RPMI7951 (cell line): ENCODE data around the gene R3HCC1L. TPM values are rescaled to one million over a fixed set of nuclear protein-coding genes. Genes with fewer than 3 reads are reported as not detected.
A peak's percentile ranks its signal among the peaks of the same experiment; 100 is the strongest.
"Not testable (repeated sequence)": the region's sequence is repeated elsewhere in the genome, so short reads cannot be mapped to it uniquely, and the experiment has no call there.

Experiments
- DNase-seq: peaks from one replicate; pipeline ENCODE4 v3.0.0-alpha.2; 2012; ENCODE audit warnings: low read depth
- total RNA-seq: library from RNA; depleted of rRNA; stranded (reverse); fragments of >200 nt; shearing (Covaris generic); gene quantifications from 2 replicates; pipeline ENCODE4 v1.2.3, GENCODE V29; 2014

The R3HCC1L gene
- total RNA-seq, 1 experiment from 2014 or later = 12.5 TPM

DNA sequence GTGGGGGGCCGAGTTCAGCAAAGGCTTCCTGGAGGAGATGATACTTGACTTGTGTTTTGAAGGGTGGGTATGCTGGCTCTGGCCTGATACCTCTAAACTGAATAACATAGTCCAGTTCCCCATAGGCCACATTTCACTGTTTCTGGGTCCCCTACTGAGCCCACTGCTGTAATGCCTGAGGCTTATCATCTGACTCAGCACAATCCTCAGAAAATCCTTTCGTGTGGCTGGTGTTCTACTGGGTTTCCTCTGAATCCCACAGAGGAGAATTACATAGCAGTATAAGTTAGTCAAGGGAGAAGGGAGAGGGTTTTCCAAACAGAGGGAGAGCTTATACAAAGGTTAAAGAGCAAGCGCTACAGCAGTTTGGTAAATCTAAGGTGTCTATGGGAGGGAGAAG lies 2.8 kb upstream of the R3HCC1L start:
- peak; percentile 14 for DNase-seq

DNA sequence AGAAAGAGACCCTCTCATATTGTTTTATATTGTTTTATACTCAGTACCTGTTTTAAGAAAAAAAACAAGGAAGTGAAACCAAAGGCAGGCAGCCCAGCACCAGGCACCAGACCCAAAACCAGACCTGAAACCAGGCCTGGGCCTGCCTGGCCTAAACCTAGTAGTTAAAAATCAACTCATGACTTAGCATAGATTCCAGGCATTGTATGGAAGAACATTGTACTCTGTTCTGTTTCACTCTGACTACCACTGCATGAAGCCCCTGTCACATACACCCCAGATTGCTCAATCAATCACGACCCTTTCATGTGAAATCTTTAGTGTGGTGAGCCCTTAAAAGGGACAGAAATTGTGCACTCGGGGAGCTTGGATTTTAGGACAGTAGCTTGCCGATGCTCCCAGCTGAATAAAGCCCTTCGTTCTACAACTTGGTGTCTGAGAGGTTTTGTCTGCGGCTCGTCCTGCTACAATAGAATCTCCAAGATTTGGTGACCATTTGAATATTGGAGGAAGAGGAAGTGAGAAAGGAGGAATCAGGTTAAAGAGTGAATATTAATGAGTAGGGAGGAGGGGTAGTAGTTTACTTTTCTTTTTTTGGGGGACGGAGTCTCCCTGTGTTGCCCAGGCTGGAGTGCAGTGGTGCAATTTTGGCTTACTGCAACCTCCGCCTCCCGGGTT lies 1.2 kb upstream of the R3HCC1L start:
- DNase-seq = not testable (repeated sequence)

DNA sequence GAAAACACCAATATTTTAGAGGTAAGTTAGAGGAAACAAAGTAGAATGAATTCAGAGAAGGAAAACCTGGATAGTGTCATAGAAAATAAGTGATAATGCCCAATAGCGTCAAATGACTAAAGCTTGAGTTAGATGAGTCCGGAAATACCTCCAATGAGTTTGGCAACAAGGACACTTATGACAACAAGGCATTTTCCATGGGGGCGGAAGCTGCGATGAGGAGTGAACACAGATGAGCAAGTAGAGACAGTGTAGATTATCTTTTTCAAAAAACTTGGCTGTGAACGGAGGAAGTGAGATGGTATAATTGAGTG lies 383 bp upstream of the R3HCC1L start:
- peak; percentile 56 for DNase-seq

DNA sequence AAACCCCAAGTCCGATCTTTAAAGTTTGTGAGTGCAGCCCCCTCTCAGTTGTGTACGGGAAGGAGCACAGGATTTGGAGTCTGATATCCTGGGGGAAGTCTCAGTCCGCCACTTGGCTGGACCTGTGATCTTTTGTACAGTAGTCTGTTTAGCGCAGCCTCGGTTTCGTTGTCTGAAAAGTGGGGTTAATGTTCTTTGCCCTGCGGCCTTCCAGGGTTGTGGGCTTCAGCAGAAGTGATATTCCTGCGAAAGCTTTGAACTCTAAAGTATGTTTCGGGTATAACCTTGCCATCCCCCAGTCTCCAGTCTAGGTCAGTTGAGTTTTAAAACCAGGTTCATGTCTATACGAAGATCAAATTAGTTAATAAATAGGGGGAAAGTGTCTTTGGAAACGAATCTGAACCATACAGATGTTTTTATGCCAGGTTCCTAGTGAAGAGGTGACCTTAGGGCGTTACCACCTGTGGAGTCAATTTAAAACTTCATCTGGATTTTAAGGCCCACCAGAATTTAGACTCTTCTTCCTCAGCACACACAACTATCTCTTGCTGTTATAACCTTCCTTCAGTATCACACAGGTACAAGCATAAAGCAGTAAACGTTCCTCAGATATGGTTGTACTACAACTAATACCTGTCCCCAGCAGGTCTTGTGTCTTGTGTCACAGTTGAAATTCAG lies 904 bp downstream of the R3HCC1L start:
- no peak for DNase-seq

DNA sequence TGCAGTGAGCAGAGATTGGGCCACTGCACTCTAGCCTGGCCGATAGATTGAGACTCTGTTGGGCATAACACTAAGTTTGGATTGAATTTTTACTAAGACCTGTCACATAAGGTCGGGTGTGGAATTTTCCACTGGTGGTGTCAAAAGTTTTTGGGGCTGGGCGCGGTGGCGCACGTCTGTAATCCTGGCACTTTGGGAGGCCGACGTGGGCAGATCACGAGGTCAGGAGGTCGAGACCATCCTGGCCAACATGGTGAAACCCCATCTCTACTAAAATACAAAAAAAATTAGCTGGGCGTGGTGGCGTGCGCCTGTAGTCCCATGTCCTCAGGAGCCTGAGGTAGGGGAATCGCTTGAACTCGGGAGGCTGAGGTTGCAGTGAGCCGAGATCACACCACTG lies 2.3 kb downstream of the R3HCC1L start:
- not testable (repeated sequence) for DNase-seq

DNA sequence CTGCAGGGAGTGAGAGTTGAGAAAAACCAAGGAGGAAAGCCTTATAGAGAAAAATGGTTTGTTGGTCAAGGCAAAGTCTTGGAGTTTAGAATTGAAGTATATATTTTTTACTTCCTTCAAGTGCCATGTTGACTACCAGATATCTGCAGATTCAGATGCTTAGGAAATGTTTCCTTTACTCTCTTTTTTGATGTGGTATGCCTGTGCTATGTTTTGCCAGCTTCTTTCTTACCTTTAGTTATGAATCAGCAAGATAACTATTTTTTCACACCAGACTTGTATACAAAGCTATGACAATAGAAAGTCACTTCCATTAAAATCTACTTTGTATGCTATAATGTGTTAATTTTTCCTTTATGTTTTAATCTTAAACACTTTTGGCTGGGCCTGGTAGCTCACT lies 3.6 kb downstream of the R3HCC1L start:
- no peak for DNase-seq

DNA sequence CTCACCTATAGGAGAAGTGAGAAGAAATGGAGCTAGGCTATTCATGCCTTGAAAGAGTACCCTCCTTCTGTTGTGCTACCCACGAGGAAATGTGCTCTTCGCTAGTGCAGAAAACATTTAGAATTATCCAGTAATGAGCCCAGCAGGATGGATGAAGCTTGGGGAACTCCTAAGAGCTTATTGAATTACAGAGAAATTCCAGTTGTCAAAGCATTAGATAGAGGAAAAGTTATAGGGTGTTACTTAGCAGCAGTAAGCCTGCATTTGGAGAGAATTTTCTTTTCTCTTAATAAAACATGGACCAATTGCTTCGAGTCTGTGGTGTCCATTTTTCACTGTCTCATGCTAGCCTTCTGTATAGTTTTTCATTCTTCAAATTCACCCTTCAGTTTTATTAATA lies 5.0 kb downstream of the R3HCC1L start:
- DNase-seq = no peak

DNA sequence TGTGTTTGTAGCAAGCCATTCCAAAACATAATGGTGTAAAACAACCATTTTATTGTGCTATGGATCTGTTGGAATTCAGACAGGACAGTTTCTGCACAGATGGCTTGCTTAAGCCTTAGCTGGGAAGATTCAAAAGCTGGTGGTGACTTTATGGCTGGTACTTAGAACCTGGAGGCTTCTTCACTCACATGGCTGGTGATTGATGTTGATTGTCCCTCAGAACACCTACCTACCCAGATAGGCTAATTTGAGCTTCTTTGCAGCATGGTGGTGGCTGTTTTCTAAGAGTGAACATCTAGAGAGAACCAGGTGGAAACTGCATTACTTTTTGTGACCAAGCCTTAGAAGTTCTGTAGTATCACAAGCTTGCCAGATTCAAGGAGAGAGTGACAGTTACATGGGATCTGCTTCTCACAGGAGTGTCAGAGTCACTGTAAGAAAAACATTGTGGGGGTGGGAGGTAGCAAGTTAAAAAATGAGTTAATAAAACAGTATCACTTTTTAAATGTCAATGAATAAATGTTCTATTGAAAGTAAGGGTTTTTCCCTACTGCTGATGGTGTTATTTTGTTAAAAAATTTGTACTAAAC lies 7.1 kb downstream of the R3HCC1L start:
- no peak for DNase-seq

DNA sequence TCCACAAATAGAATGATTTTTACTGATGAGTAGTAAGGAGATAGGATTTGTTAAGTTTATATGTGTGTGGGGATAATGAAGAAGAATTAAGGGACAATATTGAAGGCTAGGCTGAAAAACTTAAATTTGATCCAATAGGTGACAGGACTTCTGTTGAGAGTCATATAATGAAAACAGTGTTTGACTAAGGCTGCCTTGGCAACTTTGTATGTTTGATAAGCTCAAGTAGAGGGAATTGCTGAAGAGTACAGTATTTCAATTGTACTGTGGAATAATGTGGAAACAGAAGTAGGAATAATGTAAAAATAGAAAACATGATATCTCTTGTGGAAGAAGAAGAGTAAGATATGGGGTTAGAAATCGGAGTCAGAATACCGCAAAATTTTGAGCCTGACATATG lies 10.5 kb downstream of the R3HCC1L start:
- DNase-seq = no peak

DNA sequence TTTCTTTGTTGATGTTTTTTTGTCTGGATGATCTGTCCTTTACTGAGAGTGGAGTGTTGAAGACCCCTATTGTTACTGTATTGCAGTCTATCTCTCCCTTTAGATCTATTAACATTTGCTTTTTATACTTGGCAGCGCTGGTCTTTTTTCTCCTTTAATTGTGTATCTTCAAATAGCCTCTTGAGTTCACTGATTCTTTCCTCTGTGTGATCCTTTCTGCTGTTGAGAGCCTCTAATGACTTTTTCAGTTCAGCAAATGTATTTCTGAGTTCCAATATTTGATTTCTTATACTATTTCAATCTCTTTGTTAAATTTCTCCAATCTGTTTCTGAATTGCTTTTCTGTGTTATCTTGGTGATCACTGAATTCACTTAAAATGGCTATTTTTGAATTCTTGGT lies 15.4 kb downstream of the R3HCC1L start:
- DNase-seq = no peak

DNA sequence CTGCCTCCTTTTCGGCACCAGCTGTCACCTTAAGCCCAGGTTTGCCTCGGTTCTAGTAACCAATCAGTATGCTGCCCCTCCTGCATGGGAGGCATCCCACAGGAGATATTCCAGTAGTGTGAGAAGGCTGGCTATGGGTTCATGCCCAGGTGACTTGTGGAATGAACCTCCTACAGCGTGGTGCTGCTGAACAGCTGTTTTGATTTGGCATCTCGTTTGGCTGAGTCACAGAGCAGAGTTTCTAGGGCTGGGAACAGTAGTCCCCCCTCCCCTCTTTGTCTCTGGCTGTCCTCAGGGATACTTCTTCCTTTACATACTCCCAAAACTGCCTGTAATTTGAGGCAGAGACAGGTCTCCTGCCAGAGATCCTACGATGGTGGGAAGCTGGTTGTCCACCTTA lies 16.1 kb downstream of the R3HCC1L start:
- DNase-seq = no peak

DNA sequence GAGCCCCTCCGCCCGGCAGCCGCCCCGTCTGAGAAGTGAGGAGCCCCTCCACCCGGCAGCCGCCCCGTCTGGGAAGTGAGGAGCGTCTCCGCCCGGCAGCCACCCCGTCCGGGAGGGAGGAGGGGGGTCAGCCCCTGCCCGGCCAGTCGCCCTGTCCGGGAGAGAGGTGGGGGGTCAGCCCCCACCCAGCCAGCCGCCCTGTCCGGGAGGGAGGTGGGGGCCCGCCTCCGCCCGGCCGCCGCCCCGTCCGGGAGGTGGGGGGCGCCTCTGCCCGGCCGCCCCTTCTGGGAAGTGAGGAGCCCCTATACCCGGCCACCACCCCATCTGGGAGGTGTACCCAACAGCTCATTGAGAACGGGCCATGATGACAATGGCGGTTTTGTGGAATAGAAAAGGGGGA lies 18.3 kb downstream of the R3HCC1L start:
- not testable (repeated sequence) for DNase-seq

DNA sequence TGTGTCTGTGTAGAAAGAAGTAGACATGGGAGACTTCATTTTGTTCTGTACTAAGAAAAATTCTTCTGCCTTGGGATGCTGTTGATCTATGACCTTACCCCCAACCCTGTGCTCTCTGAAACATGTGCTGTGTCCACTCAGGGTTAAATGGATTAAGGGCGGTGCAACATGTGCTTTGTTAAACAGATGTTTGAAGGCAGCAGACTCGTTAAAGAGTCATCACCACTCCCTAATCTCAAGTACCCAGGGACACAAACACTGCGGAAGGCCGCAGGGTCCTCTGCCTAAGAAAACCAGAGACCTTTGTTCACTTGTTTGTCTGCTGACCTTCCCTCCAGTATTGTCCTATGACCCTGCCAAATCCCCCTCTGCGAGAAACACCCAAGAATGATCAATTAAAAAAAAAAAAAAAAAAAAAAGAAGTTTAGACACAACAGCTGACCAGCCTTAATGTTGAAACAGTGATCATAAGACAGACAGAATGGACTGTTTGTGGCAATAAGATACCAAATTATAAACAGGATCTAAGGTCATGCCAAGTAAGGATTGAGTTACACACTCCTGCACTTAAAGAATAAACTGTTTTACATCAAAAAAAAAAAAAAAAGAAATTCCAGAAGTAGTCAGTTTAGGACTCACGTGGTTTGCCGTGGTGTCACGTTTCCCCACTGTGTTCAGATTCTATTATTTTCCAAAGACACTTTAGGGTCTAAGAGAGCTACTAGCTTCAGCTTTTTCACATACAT lies 18.9 kb downstream of the R3HCC1L start:
- not testable (repeated sequence) for DNase-seq

DNA sequence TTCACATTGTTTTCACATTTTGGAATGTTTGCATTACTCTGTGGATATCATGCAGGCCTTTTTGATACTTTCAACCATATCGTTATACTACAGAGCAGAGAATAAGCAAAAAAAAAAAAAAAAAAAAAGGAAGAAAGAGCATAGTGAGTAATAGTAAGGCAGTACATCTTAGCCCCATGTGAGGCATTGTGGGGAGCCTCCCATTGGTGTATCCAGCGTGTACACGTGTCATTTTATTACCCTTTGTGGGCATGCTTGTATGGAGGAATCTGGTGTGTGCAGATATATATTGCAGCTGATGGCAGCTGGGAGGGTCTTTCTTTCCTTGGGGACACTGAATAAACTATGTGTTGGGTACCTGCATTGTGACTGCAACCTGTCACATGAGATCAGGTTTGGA lies 19.6 kb downstream of the R3HCC1L start:
- DNase-seq = no peak

DNA sequence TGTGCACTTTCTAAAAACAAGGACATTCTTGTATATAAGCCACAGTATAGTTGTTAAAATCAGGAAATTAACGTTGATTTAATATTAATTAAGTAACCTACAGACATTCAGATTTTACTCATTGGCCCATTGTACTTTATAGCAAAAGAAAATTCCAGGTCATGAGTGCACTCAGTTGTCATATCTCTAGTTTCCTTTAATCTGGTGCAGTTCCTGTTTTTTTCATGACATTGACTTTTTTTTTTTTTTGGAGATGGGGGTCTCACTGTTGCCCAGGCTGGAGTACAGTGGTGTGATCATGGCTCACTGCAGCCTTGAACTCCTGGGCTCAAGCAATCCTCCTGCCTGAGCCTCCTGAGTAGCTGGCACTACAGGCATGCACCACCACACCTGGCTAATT lies 24.1 kb downstream of the R3HCC1L start:
- no peak for DNase-seq

DNA sequence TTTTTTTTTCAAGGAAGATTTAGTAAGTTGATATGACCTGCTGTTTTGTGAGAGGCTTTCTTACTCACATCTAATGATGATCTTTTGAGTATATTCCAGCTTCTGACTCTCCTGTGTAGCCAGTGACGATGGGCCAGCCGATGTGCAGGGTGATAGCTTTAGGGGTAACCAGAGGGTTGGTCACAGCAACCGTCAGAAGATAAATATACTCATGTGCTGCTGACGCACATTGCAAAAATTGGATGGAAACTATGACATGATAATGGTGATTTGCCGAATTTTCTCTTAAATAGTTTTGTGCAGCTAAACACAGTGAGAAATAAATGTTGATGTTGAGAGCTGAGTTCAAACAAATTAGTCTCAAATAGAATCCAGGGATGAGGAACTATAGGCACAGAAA lies 29.5 kb downstream of the R3HCC1L start:
- DNase-seq = no peak

DNA sequence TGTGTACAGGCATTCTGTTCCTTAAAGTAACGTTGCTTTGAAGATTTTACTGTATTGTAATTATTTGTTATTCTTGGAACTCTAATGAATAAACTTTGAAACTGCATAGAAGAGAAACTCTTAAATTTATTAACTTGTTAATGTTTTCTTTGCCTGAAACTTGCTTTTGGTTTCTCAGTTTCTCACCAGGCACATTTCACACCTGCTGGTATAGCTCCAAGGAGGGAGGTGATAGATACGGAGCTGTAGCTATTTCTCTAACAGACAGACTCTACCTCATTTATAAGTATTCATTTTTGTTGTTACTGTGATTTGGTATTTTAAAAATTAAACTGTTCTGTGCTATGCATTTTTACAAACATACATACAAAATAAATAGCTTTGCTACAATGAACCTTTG lies 32.7 kb downstream of the R3HCC1L start:
- DNase-seq = no peak

DNA sequence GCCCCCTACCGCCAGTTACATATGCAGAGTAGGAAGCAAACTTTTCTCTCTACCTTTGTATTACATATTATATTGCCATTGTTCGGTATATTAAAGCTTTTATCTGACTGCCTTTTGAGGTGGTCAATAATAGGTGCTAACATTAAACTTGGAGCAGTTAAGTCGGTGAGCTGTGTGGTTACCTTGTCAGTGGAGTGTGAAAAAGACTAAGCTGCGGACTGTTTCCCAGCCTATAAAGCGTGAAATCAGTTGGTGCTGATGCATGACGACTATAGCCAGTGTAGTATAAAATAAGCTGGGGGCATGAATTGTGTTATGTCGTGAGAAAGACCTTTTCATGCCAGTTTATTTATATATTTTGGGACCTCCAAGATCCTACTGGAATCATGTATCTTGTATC lies 33.7 kb downstream of the R3HCC1L start:
- DNase-seq = no peak

DNA sequence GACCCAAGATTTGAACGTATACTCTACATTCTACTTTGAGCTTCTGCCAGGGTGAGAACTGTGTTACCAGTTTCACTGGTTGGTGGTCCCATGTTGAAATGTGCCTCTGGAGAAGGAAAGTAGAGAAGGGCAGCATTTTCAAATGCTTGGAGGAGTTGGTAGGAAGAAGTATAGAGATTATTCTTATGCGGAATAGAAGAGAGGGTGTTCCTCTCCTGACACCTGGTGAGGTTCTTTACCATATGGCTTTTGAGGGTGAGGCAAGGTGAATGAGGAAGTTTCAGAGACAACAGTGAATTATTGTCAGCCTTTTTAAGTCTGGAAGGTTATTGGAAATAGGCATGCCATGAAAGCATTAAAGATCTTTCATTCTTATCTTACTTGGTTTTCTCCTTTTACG lies 34.3 kb downstream of the R3HCC1L start:
- no peak for DNase-seq

DNA sequence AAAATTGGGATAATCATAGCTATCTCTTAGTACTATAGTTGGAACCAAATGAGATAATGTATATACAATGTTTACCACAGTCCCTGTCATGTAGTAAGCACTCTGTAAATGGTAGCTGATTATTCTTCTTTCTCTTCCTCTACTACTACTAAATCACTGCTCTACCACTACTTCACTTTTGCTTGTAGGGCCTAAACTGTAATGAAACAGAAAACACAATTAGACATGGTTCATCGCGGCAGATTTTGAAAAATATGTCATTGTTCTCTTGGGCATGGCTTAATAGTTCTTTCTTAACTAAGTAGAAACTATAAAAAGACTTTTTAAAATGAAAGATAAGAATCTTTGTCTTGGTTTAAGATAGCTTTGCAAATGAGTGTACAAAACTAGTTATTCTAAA lies 34.9 kb downstream of the R3HCC1L start:
- no peak for DNase-seq

DNA sequence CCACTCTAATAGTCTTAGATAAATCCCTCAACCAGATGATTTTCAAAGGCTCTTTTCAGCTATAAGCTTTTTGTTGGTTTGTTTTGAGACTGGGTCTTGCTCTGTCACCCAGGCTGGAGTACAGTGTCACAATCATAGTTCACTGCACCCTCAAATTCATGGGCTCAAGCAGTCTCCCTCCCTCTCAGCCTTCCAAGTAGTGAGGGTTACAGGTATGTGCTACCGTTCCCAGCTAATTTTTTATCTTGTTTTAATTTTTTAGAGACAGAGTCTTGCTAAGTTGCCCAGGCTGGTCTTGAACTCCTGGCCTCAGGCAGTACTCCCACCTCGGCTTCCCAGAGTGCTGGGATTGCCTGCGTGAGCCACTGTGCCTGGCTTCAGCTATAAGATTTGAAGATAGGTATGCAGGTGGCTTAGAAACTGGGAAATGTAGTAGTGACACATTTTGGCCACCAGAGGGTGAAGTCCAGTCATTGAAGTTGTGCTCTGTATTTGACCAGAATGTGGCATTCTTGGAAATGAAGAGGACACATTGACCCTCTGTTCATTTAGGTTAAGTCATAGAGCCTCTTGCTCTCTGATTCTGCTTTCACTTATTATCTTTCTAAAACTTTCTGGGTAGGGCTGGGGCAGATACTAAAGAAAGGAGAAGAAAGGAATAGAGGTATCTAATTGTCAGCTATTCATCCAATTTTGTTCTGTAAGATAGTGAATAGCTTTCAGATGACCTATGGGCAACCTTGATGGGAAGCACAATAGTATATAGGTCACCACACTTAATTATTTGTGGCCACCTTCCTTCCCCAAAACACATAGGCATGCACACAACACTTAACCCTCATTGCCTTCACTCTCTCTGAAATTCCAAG lies 36.0 kb downstream of the R3HCC1L start:
- peak; percentile 35 for DNase-seq

DNA sequence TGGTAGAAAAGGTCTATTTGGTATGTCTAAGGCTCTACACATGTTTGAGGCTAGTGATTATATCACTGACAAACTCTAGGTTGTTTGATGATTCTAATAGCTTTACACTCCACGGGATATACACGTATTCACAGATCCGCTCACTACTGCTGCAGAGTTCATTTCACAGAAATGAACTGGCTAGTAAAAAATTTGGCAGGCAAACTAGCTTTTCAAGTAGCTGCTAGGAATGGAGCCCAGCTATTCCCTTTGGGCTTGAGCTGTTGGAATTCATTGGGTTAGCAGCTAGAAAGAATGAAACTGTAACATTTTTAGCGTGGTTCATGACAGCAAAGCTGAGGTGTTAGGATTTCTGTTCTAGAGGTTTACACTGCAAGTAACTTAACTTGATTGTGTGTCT lies 37.6 kb downstream of the R3HCC1L start:
- no peak for DNase-seq
